CD4-positive, CD25-positive, alpha-beta regulatory T cell (primary cell): Measurements from ENCODE around the gene TBCK. TPM values are rescaled to one million over a fixed set of nuclear protein-coding genes. Genes with fewer than 3 reads are reported as not detected.

Experiments
- ATAC-seq, 2 donors: fragments of 150-1000 bp; cut with Tn5 transposase; one replicate each; pipeline ENCODE4 v1.10.0; 2021; ENCODE audit warnings: low read depth in 2 of 2, moderate number of reproducible peaks in 2 of 2, moderate library complexity in 1 of 2
- DNase-seq, 3 donors: peaks; one replicate each; pipeline versions ENCODE4 v3.0.0 to v3.0.0-alpha.2; 2012 to 2022; ENCODE audit warnings: mixed read lengths in 1 of 3
- H3K27ac ChIP-seq: one replicate; pipeline ENCODE4 v1.7.0; 2013; ENCODE audit warnings: mild to moderate bottlenecking, low read length; ENCODE audit not compliant: insufficient read depth, poor library complexity, severe bottlenecking
- H3K27me3 ChIP-seq: one replicate; pipeline ENCODE4 v1.7.0; 2013; ENCODE audit warnings: low read length; ENCODE audit not compliant: control insufficient read depth, insufficient read depth
- H3K36me3 ChIP-seq: one replicate; pipeline ENCODE4 v1.7.0; 2013; ENCODE audit warnings: mild to moderate bottlenecking, low read length, moderate library complexity; ENCODE audit not compliant: control insufficient read depth, insufficient read depth
- H3K4me1 ChIP-seq: 2 replicates; pipeline ENCODE4 v1.7.0; 2013; ENCODE audit warnings: mild to moderate bottlenecking, low read length; ENCODE audit not compliant: insufficient read depth, control insufficient read depth, poor library complexity, severe bottlenecking
- H3K4me3 ChIP-seq: one replicate; pipeline ENCODE4 v1.7.0; 2013; ENCODE audit warnings: low read depth, mild to moderate bottlenecking, low read length, moderate library complexity
- H3K9me3 ChIP-seq, 2 experiments: 1 replicate in 1 of 2; 2 replicates in 1 of 2; pipeline ENCODE4 v1.7.0; 2013; ENCODE audit warnings: low read length in 2 of 2, mild to moderate bottlenecking in 1 of 2, moderate library complexity in 1 of 2; ENCODE audit not compliant: control insufficient read depth in 2 of 2
- H3K27ac Mint-ChIP-seq, 3 donors: one replicate each; pipeline ENCODE4 v1.8.0; 2020 to 2022; ENCODE audit warnings: mild to moderate bottlenecking in 3 of 3, mixed read lengths in 3 of 3, moderate library complexity in 2 of 3
- H3K27me3 Mint-ChIP-seq: one replicate; pipeline ENCODE4 v1.8.0; 2022; ENCODE audit warnings: mild to moderate bottlenecking, mixed read lengths
- H3K36me3 Mint-ChIP-seq: one replicate; pipeline ENCODE4 v1.8.0; 2020; ENCODE audit warnings: mixed read lengths
- H3K4me1 Mint-ChIP-seq, 4 donors: one replicate each; pipeline ENCODE4 v1.8.0; 2020 to 2022; ENCODE audit warnings: mixed read lengths in 4 of 4, mild to moderate bottlenecking in 1 of 4
- H3K4me3 Mint-ChIP-seq, 4 donors: one replicate each; pipeline ENCODE4 v1.8.0; 2020 to 2022; ENCODE audit warnings: mild to moderate bottlenecking in 4 of 4, mixed read lengths in 4 of 4, moderate library complexity in 3 of 4
- H3K9me3 Mint-ChIP-seq, 7 donors: one replicate each; pipeline ENCODE4 v1.8.0; 2020 to 2022; ENCODE audit warnings: mixed read lengths in 7 of 7, mild to moderate bottlenecking in 3 of 7, moderate library complexity in 2 of 7
- polyA plus RNA-seq, 4 donors: library from polyadenylated mRNA; unstranded; fragments of 300-500 nt; fragmentation: Illumina TruSeq; gene quantifications; one replicate each; pipeline ENCODE4 v1.2.3, GENCODE V29; 2021
- total RNA-seq: library from RNA; stranded (reverse); gene quantifications from one replicate; pipeline ENCODE4 v1.2.3, GENCODE V29; 2022

Gene TBCK
- total and polyA plus RNA-seq, 5 donors from 2014 or later, result 10.9 to 47.1 (median 24.8) TPM

DNA sequence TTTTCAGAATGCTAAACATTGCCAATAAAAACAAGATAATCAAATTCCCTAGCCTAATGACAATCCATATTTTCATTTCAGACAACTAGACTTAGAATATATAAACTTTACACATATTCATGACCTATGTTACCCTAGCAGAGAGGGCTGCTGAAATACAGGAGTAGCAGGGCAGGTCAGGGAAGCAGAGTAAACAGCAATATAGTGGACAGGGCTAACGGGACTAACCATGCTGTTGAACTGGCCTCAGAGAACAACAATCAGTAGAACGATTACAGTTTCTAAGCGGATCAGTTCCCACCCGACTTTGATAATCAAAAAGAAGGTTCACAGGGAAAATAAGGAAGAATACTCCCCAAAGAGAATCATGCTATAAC lies 14.0 kb downstream of the TBCK start:
- Histone ChIP-seq H3K27ac (no peak overlapping the region), H3K4me3 (no peak overlapping the region), H3K4me1 (no peaks in the 10 kb centered on the region), H3K27me3 (no peaks in the 10 kb centered on the region), H3K9me3 (no peaks in the 10 kb centered on the region), H3K36me3 (peaks cover 14% of the 10 kb centered on the region)
- no peak for DNase-seq
- peak overlapping the region in 1 of 3 donors; percentile 1 for H3K27ac Mint-ChIP-seq
- H3K9me3 Mint-ChIP-seq, result no peaks in the 10 kb centered on the region
- peaks cover 19% of the 10 kb centered on the region for H3K36me3 Mint-ChIP-seq
- peaks cover 18 to 32% (median 20%) of the 10 kb centered on the region in 4 donors for H3K4me1 Mint-ChIP-seq
- no peak for ATAC-seq
- H3K27me3 Mint-ChIP-seq, result no peaks in the 10 kb centered on the region
- no peak overlapping the region for H3K4me3 Mint-ChIP-seq

DNA sequence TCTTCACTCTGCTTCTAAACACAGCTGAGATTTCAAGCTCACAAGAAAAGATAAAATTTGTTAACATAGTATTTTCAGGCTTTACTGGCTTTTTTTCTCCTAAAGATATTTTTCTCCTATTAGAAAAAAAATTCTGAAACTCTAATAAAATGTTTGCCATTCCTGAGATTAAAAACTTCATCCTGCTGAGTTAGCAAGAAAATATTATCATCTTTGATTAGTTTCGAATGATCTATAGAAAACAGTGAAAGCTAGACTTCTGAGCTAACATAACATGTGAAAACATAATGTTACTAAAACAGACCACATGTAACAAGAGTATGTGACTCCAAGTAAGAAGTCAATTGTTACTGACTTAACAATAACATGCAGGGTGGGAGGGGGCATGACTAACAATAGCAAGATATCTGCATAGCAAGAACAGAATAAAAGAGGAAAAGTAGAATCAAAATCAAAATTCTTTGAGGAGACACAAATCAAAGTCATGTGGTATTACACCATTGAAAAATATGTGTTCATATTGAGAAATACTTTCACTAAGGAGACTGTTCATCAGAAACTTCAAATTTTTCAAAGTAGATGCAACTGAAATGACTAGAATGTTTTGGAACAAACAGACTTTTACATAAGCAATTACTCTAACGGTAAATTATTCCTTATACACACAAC lies 14.5 kb downstream of the TBCK start:
- no peak for ATAC-seq
- Mint-ChIP-seq H3K9me3 (no peaks in the 10 kb centered on the region), H3K27me3 (no peaks in the 10 kb centered on the region), H3K4me1 (peaks cover 19 to 35% (median 23%) of the 10 kb centered on the region in 4 donors), H3K36me3 (peaks cover 22% of the 10 kb centered on the region), H3K27ac (no peak overlapping the region), H3K4me3 (no peak overlapping the region)
- Histone ChIP-seq H3K9me3 (no peaks in the 10 kb centered on the region), H3K4me3 (no peak overlapping the region), H3K4me1 (no peaks in the 10 kb centered on the region), H3K36me3 (peaks cover 14% of the 10 kb centered on the region), H3K27me3 (no peaks in the 10 kb centered on the region), H3K27ac (no peak overlapping the region)
- DNase-seq, result no peak

GRCh38 chr4:106299977-106300376 lies 16.0 kb downstream of the TBCK start:
- H3K4me1 Mint-ChIP-seq, result peaks cover 19 to 35% (median 25%) of the 10 kb centered on the region in 4 donors
- DNase-seq (no peak), ATAC-seq (no peak)
- no peaks in the 10 kb centered on the region for H3K9me3 Mint-ChIP-seq
- peak overlapping the region in 1 of 3 donors; percentile 5 for H3K27ac Mint-ChIP-seq
- Histone ChIP-seq H3K4me1 (no peaks in the 10 kb centered on the region), H3K9me3 (no peaks in the 10 kb centered on the region), H3K27me3 (no peaks in the 10 kb centered on the region), H3K4me3 (no peak overlapping the region), H3K27ac (no peak overlapping the region), H3K36me3 (peaks cover 21% of the 10 kb centered on the region)
- H3K27me3 Mint-ChIP-seq, result no peaks in the 10 kb centered on the region
- H3K4me3 Mint-ChIP-seq, result no peak overlapping the region
- H3K36me3 Mint-ChIP-seq, result peaks cover 31% of the 10 kb centered on the region

DNA sequence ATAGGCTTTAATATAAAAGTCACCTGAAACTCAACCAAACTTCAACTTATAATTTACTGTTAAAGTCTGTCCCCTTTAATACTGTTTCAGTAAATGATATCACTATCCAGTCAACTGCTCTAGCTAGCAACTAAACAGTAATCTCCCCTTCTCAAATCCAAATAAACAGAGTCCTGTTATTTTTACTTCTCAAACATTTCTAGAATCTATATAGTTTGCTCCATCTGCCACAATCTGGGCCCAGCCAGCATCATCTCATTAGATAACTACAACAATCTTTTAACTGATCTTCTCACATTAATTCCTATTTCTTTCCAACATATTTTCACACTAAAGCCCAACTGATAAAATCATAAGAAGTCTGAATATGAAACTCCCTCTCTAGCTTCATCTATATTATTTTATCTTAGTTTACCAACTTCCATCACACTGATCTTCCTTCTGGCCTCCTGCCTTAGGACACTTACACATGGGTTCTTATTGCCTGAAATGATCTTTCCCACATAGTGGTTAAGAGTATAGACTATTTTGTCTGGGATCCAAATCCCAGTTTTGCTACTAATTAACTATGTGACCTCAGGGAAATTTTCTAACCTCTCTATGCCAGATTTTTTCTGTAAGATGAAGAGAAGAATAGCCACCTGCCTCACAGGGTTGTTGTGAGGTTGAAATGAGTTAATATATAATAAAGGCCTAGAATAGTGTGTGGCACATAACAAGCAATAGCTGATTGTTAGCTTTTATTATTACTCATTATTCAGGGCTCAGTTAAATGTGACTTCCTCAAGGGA lies 18.6 kb downstream of the TBCK start:
- DNase-seq (no peak), ATAC-seq (no peak)
- H3K27ac Mint-ChIP-seq, result peak overlapping the region in 1 of 3 donors; percentile 34
- peaks cover 39% of the 10 kb centered on the region for H3K36me3 Mint-ChIP-seq
- Histone ChIP-seq H3K4me3 (no peak overlapping the region), H3K9me3 (no peaks in the 10 kb centered on the region), H3K36me3 (peaks cover 42% of the 10 kb centered on the region), H3K27me3 (no peaks in the 10 kb centered on the region), H3K27ac (no peak overlapping the region), H3K4me1 (no peaks in the 10 kb centered on the region)
- H3K27me3 Mint-ChIP-seq, result no peaks in the 10 kb centered on the region
- H3K9me3 Mint-ChIP-seq, result no peaks in the 10 kb centered on the region
- no peak overlapping the region for H3K4me3 Mint-ChIP-seq
- peaks cover 12 to 24% (median 19%) of the 10 kb centered on the region in 4 donors for H3K4me1 Mint-ChIP-seq

DNA sequence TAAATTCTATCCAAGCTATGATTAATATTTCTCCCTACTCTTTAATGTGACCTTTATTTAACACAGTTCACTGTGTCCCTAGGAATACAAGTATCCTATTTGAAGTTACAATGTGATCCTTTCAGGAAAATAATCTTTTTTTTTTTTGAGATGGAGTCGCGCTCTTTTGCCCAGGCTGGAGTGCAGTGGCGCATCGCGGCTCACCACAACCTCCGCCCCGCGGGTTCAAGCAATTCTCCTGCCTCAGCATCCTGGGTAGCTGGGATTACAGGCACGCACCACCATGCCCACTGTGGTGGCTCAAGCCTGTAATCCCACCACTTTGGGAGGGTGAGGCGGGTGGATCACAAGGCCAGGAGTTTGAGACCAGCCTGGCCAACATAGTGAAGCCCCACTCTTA lies 21.9 kb downstream of the TBCK start:
- H3K9me3 ChIP-seq, result no peaks in the 10 kb centered on the region
- Mint-ChIP-seq H3K4me3 (no peak overlapping the region), H3K4me1 (peaks cover 6 to 18% (median 9%) of the 10 kb centered on the region in 4 donors), H3K27ac (no peak overlapping the region), H3K36me3 (peaks cover 40% of the 10 kb centered on the region), H3K9me3 (no peaks in the 10 kb centered on the region), H3K27me3 (no peaks in the 10 kb centered on the region)
- no peak overlapping the region for H3K4me3 ChIP-seq
- no peak for ATAC-seq
- DNase-seq, result no peak
- H3K4me1 ChIP-seq, result no peaks in the 10 kb centered on the region
- no peaks in the 10 kb centered on the region for H3K27me3 ChIP-seq
- no peak overlapping the region for H3K27ac ChIP-seq
- peaks cover 48% of the 10 kb centered on the region for H3K36me3 ChIP-seq

GRCh38 chr4:106291678-106292077 lies 24.3 kb downstream of the TBCK start:
- Mint-ChIP-seq H3K4me3 (no peak overlapping the region), H3K4me1 (peaks cover 0 to 7% (median 0%) of the 10 kb centered on the region in 4 donors), H3K9me3 (no peaks in the 10 kb centered on the region), H3K36me3 (peaks cover 43% of the 10 kb centered on the region), H3K27me3 (no peaks in the 10 kb centered on the region), H3K27ac (no peak overlapping the region)
- no peaks in the 10 kb centered on the region for H3K9me3 ChIP-seq
- DNase-seq (no peak), ATAC-seq (no peak)
- H3K4me3 ChIP-seq, result no peak overlapping the region
- no peaks in the 10 kb centered on the region for H3K4me1 ChIP-seq
- no peaks in the 10 kb centered on the region for H3K27me3 ChIP-seq
- H3K27ac ChIP-seq, result no peak overlapping the region
- peaks cover 51% of the 10 kb centered on the region for H3K36me3 ChIP-seq

GRCh38 chr4:106289737-106290136 lies 26.3 kb downstream of the TBCK start:
- H3K4me3 Mint-ChIP-seq, result no peak overlapping the region
- H3K36me3 ChIP-seq, result peaks cover 41% of the 10 kb centered on the region
- H3K36me3 Mint-ChIP-seq, result peaks cover 32% of the 10 kb centered on the region

More at GRCh38 chr4:106289737-106290136, 26.3 kb downstream of the TBCK start:
- Histone ChIP-seq H3K4me3 (no peak overlapping the region), H3K27ac (no peak overlapping the region), H3K4me1 (peaks cover 8% of the 10 kb centered on the region), H3K27me3 (no peaks in the 10 kb centered on the region), H3K9me3 (no peaks in the 10 kb centered on the region)
- DNase-seq (no peak), ATAC-seq (no peak)
- Mint-ChIP-seq H3K4me1 (peaks cover 0 to 6% (median 4%) of the 10 kb centered on the region in 4 donors), H3K27ac (no peak overlapping the region), H3K9me3 (no peaks in the 10 kb centered on the region), H3K27me3 (no peaks in the 10 kb centered on the region)
